GM18519 (cell line): Measurements from ENCODE around the gene TANC2.
A peak's percentile ranks its signal among the peaks of the same experiment; 100 is the strongest.
"Not testable (repeated sequence)": the region's sequence is repeated elsewhere in the genome, so short reads cannot be mapped to it uniquely, and the experiment has no call there.

Source experiments
- ATAC-seq: cut with Tn5 transposase; IDR thresholded peaks from one replicate; pipeline ENCODE4 v1.9.1; 2021; ENCODE audit warnings: mild to moderate bottlenecking, moderate library complexity; ENCODE audit not compliant: unreplicated experiment, low FRiP score

The TANC2 gene

GRCh38 chr17:62963296-62963695, 2.7 kb upstream of the TANC2 start:
- ATAC-seq, result no peak

DNA sequence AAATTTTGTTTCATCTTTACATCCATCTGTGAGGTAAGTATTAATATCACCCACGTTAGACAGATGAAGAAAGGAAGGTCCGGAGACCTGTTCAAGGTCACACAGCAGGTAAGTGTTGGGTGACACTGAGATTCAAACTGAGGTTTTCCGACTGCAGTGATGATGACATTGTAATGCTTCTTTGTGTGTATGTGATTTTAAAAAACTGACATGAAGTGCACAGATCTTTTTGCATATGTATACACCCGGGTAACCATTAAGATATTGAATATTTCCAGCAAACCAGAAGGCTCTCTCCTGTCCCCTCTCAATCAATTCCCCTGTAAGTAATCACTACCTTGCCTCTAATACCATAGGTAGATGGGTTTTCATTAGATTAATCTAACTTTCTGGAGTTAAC, 1.5 kb upstream of the TANC2 start:
- ATAC-seq, result no peak

GRCh38 chr17:62965174-62965685, 805 bp upstream of the TANC2 start:
- no peak for ATAC-seq

GRCh38 chr17:62966426-62967204, 580 bp downstream of the TANC2 start:
- ATAC-seq, result peak; percentile 27

GRCh38 chr17:62967205-62967529, 1.1 kb downstream of the TANC2 start:
- ATAC-seq, result no peak

DNA sequence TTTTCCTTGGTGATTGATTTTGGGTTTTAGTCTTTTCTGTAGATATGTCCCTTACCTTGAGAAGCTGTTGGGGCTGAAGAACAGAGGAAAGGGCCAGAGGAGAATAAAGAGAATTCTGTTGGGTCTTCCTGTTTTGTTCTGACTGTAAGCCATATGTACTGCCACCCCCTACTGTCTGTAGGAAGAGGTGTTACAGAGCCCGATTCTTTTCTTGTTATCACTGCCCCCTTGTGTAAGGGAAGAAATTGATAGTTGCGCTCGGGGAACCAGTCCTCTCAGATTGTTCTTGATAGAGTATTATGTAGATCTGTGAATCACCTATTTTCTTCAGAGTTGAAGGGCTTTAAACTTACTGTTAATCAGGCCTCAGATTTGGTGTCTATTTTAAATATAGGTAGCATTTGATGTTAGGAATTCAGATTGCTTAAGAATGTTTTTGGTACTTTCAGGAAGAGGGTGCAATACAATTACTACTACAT, 2.4 kb downstream of the TANC2 start:
- peak; percentile 42 for ATAC-seq

- ATAC-seq, result no peak
Measured at GRCh38 chr17:62970610-62971009, 4.6 kb downstream of the TANC2 start.

DNA sequence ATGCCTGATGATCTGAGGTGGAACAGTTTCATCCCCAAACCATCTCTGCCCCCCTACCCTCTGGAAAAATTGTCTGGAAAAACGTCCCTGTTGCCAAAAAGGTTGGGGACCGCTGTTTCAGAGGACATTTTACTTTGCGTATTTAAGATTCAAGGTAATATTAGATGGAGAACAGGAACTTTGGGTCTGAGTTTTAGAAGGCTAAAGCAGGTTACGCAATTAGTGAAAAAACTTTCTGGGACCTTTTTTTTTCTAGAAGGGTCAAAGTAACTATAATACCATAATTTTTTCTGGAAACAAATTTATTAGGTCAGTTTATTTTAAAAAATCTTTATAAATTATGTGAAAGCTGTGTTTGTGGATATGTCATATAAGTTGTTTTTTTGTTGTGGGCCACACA, 5.8 kb downstream of the TANC2 start:
- no peak for ATAC-seq

- no peak for ATAC-seq
Measured at GRCh38 chr17:62974788-62975187, 8.8 kb downstream of the TANC2 start.

DNA sequence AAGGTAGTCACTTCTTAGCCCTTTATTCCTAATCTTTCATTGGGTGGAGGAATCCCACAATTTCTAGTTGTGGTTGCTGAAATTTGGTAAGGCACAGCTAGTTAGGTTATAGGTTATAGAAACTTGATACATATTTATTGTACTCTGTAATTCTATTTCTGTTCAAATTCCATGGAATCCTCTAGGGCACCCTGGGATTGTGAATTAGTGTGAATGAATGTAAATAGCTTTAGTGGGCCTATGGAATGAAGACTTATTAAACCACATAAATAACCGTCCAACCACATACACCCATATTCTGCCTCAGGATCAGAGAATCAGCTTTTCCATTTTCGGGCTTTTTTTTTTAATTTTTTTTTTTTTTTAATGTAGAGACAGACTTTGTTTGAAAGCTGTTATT, 9.2 kb downstream of the TANC2 start:
- ATAC-seq, result no peak

GRCh38 chr17:62976643-62977231, 10.7 kb downstream of the TANC2 start:
- not testable (repeated sequence) for ATAC-seq

GRCh38 chr17:62980842-62981241, 14.8 kb downstream of the TANC2 start:
- ATAC-seq, result no peak

DNA sequence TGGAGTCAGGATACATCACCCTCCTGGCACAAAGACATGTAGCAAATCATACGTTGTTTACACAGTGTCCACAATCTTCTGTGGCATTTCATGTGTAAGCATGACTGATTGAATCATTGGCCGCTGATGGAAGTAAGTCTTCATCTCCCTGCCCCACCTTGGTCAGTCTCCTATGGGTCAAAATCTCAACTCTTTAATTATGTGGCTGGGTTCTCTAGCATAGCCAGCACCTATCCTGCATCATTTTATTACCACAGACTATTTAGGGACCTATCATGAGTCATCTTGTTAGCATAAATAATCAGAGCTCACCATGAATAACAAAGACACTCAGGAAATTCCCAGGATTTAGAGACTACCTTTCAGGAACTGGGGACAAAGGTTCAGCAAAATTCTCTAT, 15.9 kb downstream of the TANC2 start:
- no peak for ATAC-seq

DNA sequence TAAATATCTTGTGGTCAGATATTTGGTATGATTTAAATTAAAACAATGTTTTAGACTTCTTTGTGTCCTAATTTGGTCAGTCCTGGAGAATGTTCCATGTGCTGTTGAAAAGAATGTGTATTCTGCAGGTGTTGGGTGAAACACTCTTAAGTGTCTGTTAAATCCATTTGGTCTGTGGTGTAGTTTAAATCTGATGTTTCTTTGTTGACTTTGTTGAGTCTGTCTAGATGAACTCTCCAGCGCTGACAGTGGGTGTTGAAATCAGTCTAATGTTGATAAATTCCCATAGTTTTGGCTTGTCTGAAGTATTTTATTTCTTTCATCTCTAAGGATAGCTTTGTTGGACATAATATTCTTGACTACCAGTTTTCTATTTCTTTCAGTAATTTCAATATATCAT, 18.8 kb downstream of the TANC2 start:
- no peak for ATAC-seq

GRCh38 chr17:62986549-62986948, 20.5 kb downstream of the TANC2 start:
- ATAC-seq, result no peak

DNA sequence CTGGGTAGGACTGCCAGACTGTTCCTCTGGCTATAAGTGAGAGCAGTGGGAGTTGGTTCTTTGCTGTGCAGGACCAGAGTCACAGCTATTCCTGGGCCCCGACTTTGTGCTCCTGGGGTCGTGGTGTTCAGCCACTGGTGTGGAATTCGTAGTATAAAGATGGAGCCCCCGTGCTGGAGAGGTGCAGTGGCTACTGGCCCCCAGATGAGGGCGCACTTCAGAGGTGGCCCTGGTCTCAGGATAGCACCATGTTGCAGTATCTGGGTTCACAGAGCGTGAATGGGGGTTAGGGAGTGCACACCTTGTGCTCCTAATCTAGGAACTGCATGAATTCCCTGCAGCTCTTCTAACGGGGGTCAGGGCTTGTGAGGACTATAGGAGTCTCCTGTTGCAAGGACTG, 21.1 kb downstream of the TANC2 start:
- ATAC-seq, result no peak

DNA sequence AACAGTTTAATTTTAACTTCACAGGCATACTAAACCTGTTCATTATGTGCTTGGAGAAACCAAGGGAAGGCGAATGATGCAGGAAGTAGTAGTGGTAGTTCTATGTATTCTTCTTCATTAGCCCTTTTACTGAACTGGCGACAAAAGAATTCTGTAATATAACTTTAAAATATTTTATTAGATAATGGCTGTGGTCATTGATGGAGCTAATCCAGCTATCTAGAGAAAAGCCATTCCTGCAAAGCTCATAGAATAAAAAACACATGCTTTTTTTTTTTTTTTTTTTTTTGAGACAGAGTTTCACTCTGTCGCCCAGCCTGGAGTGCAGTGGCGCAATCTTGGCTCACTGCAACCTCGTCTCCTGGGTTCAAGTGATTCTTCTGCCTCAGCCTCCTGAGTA, 23.5 kb downstream of the TANC2 start:
- no peak for ATAC-seq

GRCh38 chr17:62994931-62995330, 28.9 kb downstream of the TANC2 start:
- ATAC-seq, result no peak

DNA sequence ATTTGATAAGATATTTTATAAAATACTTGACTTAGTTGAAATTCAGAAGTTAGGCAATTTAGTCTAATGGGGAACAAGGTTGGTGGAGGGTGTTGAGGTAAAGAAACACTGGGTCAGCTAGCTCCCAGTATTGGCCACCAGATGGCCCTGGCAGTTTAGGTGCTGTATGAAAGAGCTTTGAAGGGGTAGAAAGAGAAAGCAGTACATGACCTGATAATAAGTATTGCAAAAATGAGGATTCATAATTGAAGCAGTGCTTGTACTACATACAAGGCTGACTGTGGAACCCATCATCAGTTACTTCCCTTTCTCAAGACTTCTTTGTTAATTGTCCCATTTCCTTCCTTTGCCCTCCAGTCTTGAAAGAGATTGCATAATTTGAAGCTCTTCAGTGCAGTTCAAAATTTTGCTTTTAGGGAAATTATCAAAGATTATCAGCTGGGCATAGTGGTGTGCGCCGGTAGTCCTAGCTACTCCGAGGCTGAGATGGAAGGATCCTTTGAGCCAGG, 29.4 kb downstream of the TANC2 start:
- ATAC-seq, result no peak

- ATAC-seq, result no peak
Measured at GRCh38 chr17:62996221-62996620, 30.2 kb downstream of the TANC2 start.

DNA sequence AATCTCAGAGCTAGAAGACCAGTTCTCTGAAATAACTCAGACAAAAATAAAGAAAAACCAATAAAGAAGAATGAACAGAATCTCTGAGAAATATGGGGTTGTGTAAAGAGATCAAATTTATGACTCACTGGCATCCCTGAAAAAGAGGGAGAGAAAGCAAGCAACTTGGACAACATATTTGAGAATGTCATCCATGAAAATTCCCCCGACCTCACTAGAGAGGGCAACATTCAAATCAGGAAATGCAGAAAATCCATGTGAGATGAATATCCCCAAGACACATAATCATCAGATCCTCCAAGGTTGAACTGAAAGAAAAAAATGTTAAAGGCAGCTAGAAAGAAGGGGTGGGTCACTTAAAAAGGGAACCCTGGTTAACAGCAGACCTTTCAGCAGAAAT, 32.1 kb downstream of the TANC2 start:
- ATAC-seq, result no peak
